ENCODE data around the gene SIGLEC15.

Gene SIGLEC15

DNA sequence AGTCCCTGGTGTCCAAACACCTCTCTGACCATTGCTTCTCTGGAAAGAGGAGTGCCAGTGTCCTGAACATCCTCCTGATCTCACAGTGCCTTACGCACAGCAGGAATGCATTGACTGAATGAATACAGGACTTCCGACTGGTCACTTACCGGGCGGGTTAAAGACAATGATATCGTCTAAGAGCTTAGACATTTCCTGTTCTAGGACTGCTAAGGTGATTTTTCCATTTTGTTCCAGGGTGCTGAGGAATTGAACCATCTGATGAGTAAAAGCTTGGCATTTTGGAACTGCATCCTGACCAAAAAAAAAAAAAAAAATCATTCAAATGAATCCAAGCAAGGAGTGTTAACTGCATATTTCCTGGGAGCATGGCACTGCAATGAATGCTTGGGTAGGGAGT lies 40.0 kb downstream of the SIGLEC15 start:
- TF ChIP-seq, protein P1, sequence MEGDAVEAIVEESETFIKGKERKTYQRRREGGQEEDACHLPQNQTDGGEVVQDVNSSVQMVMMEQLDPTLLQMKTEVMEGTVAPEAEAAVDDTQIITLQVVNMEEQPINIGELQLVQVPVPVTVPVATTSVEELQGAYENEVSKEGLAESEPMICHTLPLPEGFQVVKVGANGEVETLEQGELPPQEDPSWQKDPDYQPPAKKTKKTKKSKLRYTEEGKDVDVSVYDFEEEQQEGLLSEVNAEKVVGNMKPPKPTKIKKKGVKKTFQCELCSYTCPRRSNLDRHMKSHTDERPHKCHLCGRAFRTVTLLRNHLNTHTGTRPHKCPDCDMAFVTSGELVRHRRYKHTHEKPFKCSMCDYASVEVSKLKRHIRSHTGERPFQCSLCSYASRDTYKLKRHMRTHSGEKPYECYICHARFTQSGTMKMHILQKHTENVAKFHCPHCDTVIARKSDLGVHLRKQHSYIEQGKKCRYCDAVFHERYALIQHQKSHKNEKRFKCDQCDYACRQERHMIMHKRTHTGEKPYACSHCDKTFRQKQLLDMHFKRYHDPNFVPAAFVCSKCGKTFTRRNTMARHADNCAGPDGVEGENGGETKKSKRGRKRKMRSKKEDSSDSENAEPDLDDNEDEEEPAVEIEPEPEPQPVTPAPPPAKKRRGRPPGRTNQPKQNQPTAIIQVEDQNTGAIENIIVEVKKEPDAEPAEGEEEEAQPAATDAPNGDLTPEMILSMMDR (IDR thresholded peaks at IDR 0.05), result no peak

DNA sequence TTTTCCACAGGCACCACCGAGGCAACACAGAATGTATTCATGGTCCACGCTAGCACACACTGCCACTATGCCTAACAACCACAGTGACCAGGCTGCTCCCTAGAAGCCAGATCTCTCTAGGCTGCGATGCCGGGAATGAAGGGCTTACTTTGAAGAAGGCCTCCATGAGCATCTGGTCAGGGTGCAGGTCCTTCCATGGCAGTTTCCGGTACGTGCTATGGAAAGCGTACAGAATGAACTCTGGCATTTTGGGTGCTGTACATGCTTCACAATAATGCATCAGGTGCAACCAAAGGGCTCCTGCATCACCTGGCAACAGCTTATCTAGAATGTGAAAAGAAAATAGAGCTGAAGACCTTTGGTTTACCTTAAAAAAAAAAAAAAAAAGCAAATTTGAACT lies 44.9 kb downstream of the SIGLEC15 start:
- TF ChIP-seq, protein P1 (IDR thresholded peaks at IDR 0.05), result no peak

DNA sequence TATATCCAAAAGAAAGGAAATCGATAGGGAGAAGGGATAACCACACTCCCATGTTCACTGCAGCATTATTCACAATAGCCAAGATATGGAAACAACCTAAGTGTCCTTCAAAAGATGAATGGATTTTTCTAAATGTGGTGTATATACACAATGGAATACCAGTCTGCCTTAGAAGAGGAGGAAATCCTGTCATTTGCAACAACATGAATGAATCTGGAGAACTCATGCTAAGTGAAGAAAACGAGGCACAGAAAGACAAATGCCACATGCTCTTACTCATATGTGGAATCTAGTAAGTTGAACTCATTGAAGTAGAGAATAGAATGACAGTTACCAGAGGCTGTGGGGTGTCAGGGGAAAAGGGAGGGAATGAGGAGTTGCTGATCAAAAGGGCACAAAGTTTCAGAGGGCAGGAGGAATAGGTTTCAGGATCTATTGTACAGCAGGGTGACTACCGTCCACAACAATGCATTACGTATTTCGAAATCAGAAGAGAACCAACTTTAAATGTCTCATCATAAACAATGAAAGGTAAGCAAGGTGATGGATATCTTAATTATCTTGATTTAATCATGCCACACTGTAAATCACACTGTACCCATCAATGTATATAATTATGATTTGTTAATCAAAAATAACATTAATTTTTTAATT lies 46.1 kb downstream of the SIGLEC15 start:
- TF ChIP-seq, protein P1 (IDR thresholded peaks at IDR 0.05), result no peak

DNA sequence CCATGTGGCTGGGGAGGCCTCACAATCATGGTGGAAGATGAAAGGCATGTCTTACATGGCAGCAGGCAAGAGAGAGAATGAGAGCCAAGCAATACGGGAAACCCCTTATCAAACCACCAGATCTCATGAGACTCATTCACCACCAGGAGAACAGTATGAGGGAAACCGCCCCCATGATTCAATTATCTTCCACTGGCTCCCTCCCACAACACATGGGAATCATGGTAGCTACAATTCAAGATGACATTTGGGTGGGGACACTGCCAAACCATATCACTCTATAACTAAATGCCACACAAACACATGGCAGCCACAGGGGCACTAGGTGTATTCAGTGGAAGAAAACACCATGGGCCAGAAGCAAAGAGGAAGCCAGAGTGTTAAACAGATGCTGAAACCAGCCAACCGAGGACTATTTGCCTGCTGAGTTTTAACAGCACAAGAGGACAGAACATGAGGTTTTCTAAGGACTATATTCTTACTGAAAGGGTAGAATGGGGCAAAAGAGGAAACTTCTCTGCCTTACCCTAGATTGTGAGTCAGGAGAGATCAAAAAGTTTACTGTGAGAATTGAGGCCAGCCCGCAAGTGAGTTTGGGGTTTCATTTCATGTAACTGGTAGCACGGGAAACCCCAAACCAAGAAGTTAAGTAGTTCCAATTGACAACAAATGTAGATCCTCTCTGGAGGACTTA lies 49.2 kb downstream of the SIGLEC15 start:
- TF ChIP-seq, protein P1 (IDR thresholded peaks at IDR 0.05), result no peak

DNA sequence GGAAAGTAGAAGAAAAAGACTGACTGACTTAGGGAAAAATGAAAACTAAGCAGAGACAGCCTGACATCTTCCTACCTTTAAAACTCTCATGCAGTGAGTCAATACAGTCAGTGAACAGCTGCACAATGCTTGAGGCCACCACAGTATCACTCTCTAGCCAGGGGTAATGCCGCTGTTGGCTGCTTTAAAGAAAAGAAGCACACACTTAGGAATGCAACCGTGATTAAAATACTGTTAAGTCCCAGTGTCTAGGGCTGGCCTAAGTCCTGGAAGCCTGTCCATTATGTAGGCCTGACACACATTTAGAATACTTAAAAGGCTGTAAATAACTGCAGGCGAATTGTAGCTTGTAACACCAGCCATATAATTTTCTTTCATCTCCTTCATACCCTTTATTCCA lies 50.7 kb downstream of the SIGLEC15 start:
- TF ChIP-seq, protein P1 (IDR thresholded peaks at IDR 0.05), result no peak

- TF ChIP-seq, protein P1 (IDR thresholded peaks at IDR 0.05), result no peak
These were observed 51.9 kb downstream of the SIGLEC15 start for GRCh38 chr18:45877403-45877802.

DNA sequence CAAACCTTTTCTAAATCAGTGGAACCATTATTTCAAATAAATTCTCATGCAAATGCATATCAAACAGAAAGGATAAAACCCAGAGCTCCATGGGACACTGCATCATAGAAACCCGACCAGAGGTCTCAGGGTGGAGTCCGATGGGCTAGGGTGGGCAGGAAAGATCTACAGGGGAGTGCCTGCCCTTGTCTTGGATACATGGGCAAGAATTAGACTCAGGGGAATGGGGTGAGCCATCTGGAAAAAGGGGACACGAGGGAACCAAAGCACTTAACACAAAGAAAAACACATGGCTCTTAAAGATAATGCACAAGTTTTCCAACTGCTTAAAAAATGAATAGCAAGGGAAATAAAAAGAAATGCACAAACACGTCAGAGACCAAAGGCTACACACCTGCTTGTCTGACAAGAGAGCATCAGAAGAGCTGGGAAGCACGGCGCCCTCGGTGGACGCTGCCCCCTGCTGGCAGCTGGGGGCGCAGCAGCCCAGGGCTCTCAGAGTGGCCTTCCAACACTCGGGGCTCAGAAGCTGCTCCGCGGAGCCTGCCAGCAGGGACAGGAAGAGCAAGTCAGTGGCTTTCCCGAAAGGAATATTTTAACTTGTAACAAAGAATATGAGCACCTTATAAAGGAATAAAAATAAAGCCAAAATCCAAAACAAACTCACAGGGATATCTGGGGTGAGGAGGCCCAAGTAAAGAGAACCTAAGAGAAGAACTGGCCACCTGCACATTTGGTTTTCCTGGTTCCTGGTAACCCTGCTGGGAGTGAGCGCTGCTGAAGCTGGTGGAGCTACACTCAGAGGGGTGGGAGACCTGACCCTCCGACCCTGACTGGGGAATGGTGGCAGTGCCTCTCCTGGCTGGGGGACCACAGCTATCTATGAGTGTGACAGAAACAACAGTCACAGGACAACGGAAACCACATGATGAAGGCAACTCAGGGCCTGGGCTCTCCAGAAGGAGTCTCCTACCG lies 54.5 kb downstream of the SIGLEC15 start:
- TF ChIP-seq, protein P1 (IDR thresholded peaks at IDR 0.05), result peak; percentile 100

Measured in LNCAP (cell line).